ENCODE data around the gene POM121L12.

The POM121L12 gene

DNA sequence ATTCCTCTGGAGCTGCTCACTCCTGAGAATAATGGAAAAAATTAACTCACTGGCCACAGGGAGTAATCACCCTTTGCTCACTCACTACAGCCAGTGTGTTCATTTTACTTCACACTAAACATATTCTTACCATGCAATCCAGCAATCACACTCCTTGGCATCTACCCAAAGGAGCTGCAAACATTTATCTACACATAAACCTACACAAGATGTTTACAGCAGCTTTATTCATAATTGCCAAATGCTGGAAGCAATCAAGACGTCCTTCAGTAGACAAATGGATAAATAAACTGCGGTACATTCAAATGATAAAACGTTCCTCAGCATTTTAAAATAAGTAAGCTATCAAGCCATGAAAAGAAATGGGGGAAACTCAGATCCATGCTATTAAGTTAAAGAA lies 34.2 kb upstream of the POM121L12 start:
- Histone ChIP-seq H3K9ac (no peak overlapping the region), H4K20me1 (ENCODE audit: insufficient read depth) (no peaks in the 10 kb centered on the region), H3K4me2 (no peak overlapping the region), H3K27me3 (ENCODE audit: insufficient read depth, low read depth) (no peaks in the 10 kb centered on the region), H3K27ac (no peak overlapping the region), H3K79me2 (ENCODE audit: insufficient read depth, low read depth) (no peaks in the 10 kb centered on the region), H3K36me3 (ENCODE audit: insufficient read depth) (no peaks in the 10 kb centered on the region), H3K4me3 (IDR thresholded peaks at IDR 0.05; ENCODE audit: insufficient read depth, low read depth, low read length) (no peak overlapping the region), H2AFZ (ENCODE audit: low read depth) (no peak overlapping the region), H3K4me1 (ENCODE audit: low read depth, poor library complexity, severe bottlenecking) (no peaks in the 10 kb centered on the region)
- TF ChIP-seq, protein P1, sequence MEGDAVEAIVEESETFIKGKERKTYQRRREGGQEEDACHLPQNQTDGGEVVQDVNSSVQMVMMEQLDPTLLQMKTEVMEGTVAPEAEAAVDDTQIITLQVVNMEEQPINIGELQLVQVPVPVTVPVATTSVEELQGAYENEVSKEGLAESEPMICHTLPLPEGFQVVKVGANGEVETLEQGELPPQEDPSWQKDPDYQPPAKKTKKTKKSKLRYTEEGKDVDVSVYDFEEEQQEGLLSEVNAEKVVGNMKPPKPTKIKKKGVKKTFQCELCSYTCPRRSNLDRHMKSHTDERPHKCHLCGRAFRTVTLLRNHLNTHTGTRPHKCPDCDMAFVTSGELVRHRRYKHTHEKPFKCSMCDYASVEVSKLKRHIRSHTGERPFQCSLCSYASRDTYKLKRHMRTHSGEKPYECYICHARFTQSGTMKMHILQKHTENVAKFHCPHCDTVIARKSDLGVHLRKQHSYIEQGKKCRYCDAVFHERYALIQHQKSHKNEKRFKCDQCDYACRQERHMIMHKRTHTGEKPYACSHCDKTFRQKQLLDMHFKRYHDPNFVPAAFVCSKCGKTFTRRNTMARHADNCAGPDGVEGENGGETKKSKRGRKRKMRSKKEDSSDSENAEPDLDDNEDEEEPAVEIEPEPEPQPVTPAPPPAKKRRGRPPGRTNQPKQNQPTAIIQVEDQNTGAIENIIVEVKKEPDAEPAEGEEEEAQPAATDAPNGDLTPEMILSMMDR (conservative IDR thresholded peaks at IDR 0.05; ENCODE audit: low read depth, low read length) = no peak

DNA sequence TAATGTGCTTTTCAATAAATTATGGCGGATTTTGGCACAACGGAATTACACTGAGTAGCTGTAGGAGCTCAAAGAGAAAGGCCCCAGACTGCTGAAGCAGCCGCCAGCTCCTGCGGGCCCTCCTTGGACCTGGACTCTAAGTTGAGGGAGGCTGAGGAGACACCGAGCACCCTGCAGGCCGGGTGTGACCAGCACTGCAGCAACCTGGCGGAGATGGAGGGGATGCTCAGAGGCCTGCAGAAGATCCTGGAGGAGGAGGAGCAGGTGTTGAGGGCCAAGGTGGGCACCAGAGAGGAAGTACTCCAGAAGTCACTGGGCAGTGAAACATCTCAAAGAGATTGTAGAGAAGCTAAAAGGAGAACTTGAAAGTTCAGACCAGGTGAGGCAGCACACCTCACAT lies 33.0 kb upstream of the POM121L12 start:
- H3K9ac ChIP-seq = no peak overlapping the region
- no peak overlapping the region for H3K4me2 ChIP-seq
- no peak overlapping the region for H3K27ac ChIP-seq
- H2AFZ ChIP-seq (ENCODE audit: low read depth) = no peak overlapping the region
- no peak overlapping the region for H3K4me3 ChIP-seq (IDR thresholded peaks at IDR 0.05; ENCODE audit: insufficient read depth, low read depth, low read length)
- H4K20me1 ChIP-seq (ENCODE audit: insufficient read depth) = no peaks in the 10 kb centered on the region
- TF ChIP-seq, protein P1 (conservative IDR thresholded peaks at IDR 0.05; ENCODE audit: low read depth, low read length) = no peak
- H3K79me2 ChIP-seq (ENCODE audit: insufficient read depth, low read depth) = no peaks in the 10 kb centered on the region
- H3K36me3 ChIP-seq (ENCODE audit: insufficient read depth) = no peaks in the 10 kb centered on the region
- H3K27me3 ChIP-seq (ENCODE audit: insufficient read depth, low read depth) = no peaks in the 10 kb centered on the region
- no peaks in the 10 kb centered on the region for H3K4me1 ChIP-seq (ENCODE audit: low read depth, poor library complexity, severe bottlenecking)

DNA sequence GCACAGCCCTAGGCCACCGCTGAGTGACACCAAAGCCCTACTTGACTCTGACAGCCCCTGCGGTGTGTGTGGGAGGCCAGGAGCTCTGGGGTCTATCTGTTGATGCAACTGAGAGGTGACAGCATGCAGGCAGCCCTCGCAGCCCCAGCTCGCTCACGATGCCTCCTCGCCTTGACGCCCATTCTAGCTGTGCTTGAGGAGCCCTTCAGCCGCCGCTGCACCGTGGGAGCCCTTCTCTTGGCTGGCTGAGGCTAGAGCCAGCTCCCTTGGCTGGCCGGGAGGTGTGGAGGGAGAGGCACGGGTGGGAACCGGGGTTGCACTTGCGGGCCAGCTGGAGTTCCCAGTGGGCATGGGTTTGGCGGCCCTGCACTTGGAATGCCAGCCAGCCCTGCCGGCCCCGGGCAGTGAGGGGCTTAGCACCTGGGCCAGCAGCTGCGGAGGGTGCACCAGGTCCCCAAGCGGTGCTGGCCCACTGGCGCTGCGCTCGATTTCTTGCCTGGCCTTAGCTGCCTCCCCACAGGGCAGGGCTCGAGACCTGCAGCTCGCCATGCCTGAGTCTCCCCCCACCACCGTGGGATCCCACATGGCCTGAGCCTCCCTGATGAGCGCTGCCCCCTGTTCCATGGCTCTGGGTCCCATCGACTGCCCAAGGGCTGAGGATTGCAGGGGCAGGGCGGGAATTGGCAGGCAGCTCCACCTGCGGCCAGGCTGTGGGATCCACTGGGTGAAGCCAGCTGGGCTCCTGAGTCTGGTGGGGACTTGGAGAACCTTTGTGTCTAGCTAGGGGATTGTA lies 31.6 kb upstream of the POM121L12 start:
- Histone ChIP-seq H3K27ac (no peak overlapping the region), H2AFZ (ENCODE audit: low read depth) (no peak overlapping the region), H3K79me2 (ENCODE audit: insufficient read depth, low read depth) (no peaks in the 10 kb centered on the region), H3K36me3 (ENCODE audit: insufficient read depth) (no peaks in the 10 kb centered on the region), H4K20me1 (ENCODE audit: insufficient read depth) (no peaks in the 10 kb centered on the region), H3K27me3 (ENCODE audit: insufficient read depth, low read depth) (no peaks in the 10 kb centered on the region), H3K9ac (no peak overlapping the region), H3K4me1 (ENCODE audit: low read depth, poor library complexity, severe bottlenecking) (no peaks in the 10 kb centered on the region), H3K4me2 (no peak overlapping the region), H3K4me3 (IDR thresholded peaks at IDR 0.05; ENCODE audit: insufficient read depth, low read depth, low read length) (no peak overlapping the region)
- TF ChIP-seq, protein P1 (conservative IDR thresholded peaks at IDR 0.05; ENCODE audit: low read depth, low read length) = no peak

DNA sequence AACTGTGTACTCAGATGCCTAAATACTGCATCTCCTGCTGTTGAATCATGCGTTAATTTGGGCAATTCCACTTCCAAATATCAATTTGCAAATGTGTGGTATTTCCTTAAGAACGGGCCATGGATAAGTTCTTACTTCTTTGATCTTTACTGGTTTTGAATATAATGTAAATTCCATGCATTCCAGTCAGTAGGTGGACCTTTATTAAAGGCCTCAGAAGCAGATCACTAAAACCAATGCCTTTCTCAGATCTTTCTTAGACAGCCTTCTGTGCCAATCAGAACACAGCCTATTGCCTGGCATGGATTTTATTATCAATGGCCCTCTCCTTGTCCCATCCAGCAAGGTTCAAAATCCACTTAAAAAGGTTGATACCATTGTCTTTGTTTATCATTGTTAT lies 21.5 kb upstream of the POM121L12 start:
- Histone ChIP-seq H3K4me3 (IDR thresholded peaks at IDR 0.05; ENCODE audit: insufficient read depth, low read depth, low read length) (no peak overlapping the region), H2AFZ (ENCODE audit: low read depth) (no peak overlapping the region), H3K79me2 (ENCODE audit: insufficient read depth, low read depth) (no peaks in the 10 kb centered on the region), H3K27ac (no peak overlapping the region), H3K9ac (no peak overlapping the region), H3K4me2 (no peak overlapping the region), H3K27me3 (ENCODE audit: insufficient read depth, low read depth) (no peaks in the 10 kb centered on the region), H4K20me1 (ENCODE audit: insufficient read depth) (no peaks in the 10 kb centered on the region), H3K36me3 (ENCODE audit: insufficient read depth) (no peaks in the 10 kb centered on the region), H3K4me1 (ENCODE audit: low read depth, poor library complexity, severe bottlenecking) (no peaks in the 10 kb centered on the region)
- TF ChIP-seq, protein P1 (conservative IDR thresholded peaks at IDR 0.05; ENCODE audit: low read depth, low read length) = no peak
